Tibial nerve (tissue), 4 donors: ENCODE measurements around the gene BST2. TPM values are rescaled to one million over a fixed set of nuclear protein-coding genes. Genes with fewer than 3 reads are reported as not detected.
"Not testable (repeated sequence)": the region's sequence is repeated elsewhere in the genome, so short reads cannot be mapped to it uniquely, and the experiment has no call there.

Experiments
- DNase-seq, 2 donors: peaks; one replicate each; pipeline ENCODE4 v3.0.0-alpha.2; 2019; ENCODE audit warnings: low spot score in 2 of 2
- H3K27ac ChIP-seq, 4 donors: fragments of 200-600 bp; sonication (generic) in 3 of 4; one replicate each; pipeline ENCODE4 v1.5.1; 2017 to 2019; ENCODE audit warnings: mild to moderate bottlenecking in 1 of 4
- H3K27me3 ChIP-seq, 2 donors: fragments of 200-600 bp; sonication (generic) in 1 of 2; one replicate each; pipeline versions ENCODE4 v1.5.1 to v1.6.0; 2017 to 2019
- H3K36me3 ChIP-seq, 3 donors: fragments of 200-600 bp; sonication (generic); one replicate each; pipeline ENCODE4 v1.5.1; 2018 to 2019
- H3K4me1 ChIP-seq, 4 donors: fragments of 200-600 bp; sonication (generic) in 3 of 4; one replicate each; pipeline ENCODE4 v1.5.1; 2017 to 2019
- H3K4me3 ChIP-seq, 4 donors: fragments of 200-600 bp; sonication (generic) in 3 of 4; one replicate each; pipeline ENCODE4 v1.5.1; 2017 to 2019; ENCODE audit warnings: mild to moderate bottlenecking in 1 of 4, moderate library complexity in 1 of 4
- H3K9me3 ChIP-seq, 4 donors: fragments of 200-600 bp; sonication (generic) in 3 of 4; one replicate each; pipeline ENCODE4 v1.5.1; 2017 to 2019
- EP300 ChIP-seq, 2 donors: sonication (generic); formaldehyde crosslinking; IDR thresholded peaks; one replicate each; pipeline ENCODE4 v1.6.1; 2017; ENCODE audit warnings: antibody characterized with exemption in 2 of 2, mild to moderate bottlenecking in 1 of 2
- POLR2A ChIP-seq, 2 donors: fragments of 450-650 bp; IDR thresholded peaks; one replicate each; pipeline ENCODE4 v1.6.1; 2017; ENCODE audit warnings: antibody characterized with exemption in 2 of 2, mild to moderate bottlenecking in 2 of 2, moderate library complexity in 2 of 2
- WGBS, 2 donors: methylation state at CpG; one replicate each; pipeline ENCODE4 v1.1.5; 2018; 5-methylcytosine and 5-hydroxymethylcytosine counted together
- total RNA-seq, 4 donors: library from RNA; depleted of rRNA; stranded (reverse); fragments of >200 nt; gene quantifications; one replicate each; pipeline ENCODE4 v1.1.0, GENCODE V29; 2016
- TF ChIP-seq, protein P1 (sequence below), 5 experiments: fragments of 200-600 bp in 3 of 5; fragments of 450-650 bp in 2 of 5; sonication (generic) in 3 of 5; IDR thresholded peaks; one replicate each; pipeline ENCODE4 v1.5.1; 2016 to 2019; ENCODE audit warnings: antibody characterized with exemption in 5 of 5, mild to moderate bottlenecking in 3 of 5, moderate library complexity in 2 of 5

BST2 gene
- total RNA-seq, 4 donors from 2014 or later: 71.0 to 77.4 (median 72.2) TPM

DNA sequence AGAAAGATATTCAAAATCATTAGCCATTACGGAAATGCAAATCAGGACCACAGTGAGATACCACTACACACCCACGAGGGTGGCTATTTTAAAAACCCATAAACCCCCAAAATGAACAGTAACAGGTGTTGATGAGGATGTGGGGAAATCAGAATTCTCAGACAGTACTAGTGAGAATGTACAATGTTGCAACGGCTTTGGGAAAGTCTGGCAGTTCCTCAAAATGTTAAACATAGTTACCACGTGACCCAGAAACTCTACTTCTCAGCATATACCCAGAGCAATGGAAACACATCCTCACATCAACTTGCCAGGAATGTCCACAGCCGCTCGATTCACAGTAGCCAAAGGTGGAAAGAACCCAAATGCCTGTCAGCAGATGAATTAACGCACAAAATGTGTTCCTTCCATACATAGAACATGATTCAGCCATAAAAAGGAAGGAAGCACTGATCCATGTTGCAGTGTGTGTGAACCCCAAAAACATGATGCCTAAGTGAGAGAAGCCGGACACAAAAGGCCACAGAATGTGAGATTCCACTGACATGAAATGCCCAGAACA is 35.3 kb downstream of the BST2 start:
- H3K4me1 ChIP-seq: no peaks in the 10 kb centered on the region
- TF ChIP-seq POLR2A (IDR thresholded peaks at IDR 0.05): no peak
- peak in 1 of 2 donors; percentile 63 for TF ChIP-seq EP300 (IDR thresholded peaks at IDR 0.05)
- 43 to 51% methylated on average over 8 of the region's 8 CpGs for WGBS, 2 donors
- H3K4me3 ChIP-seq: no peak overlapping the region
- H3K27me3 ChIP-seq: peaks cover 0 to 6% of the 10 kb centered on the region in 2 donors
- DNase-seq: peak in 1 of 2 donors; percentile 28
- H3K27ac ChIP-seq: no peak overlapping the region
- no peaks in the 10 kb centered on the region for H3K9me3 ChIP-seq
- H3K36me3 ChIP-seq: no peaks in the 10 kb centered on the region

DNA sequence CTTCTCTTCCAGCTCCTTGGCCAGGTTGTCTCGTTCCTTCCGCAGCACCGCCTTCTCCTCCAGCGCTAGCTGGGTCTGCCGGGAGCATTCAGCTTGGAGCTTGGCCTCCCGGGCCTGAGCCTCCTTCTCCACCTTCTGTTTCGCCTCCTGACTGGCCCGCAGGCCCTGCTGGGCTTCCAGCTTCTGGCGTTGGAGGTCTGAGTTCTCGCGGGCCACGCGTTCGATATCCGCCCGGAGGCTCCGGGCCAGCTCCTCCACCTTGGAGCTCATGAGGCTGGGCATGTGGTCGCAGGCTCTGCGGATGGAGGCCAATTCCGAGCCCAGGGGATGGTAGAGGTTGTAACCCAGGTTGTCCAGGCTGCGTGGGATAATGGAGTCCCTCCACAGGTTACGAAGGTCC is 40.1 kb downstream of the BST2 start:
- 91 to 95% methylated on average over 22 of the region's 22 CpGs for WGBS, 2 donors
- DNase-seq: no peak

DNA sequence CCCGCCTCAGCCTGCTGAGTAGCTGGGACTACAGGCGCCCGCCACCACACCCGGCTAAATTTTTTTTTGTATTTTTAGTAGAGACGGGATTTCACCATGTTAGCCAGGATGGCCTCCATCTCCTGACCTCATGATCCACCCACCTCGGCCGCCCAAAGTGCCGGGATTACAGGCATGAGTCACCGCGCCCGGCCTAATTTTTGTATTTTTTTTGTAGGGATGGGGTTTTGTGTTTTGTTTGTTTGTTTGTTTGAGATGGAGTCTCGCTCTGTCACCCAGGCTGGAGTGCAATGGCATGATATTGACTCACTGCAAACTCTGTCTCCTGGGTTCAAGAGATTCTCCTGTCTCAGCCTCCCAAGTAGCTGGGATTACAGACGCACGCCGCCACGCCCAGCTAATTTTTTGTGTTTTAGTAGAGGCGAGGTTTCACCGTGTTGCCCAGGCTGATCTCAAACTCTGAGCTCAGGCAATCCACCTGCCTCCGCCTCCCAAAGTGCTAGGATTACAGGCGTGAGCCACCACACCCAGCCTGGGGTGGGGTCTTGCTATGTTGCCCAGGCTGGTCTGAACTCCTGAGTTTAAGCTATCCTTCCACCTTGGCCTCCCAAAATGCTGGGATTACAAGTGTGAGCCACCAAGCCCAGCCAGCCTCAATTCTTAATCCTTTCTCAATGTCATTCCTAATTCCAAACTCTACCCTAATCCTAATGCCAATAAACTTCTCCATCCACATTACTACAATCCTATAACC is 41.4 kb downstream of the BST2 start:
- DNase-seq, H3K36me3 ChIP-seq, H3K27ac ChIP-seq, H3K27me3 ChIP-seq, H3K9me3 ChIP-seq, H3K4me1 ChIP-seq, H3K4me3 ChIP-seq: not testable (repeated sequence)
- 88 to 89% methylated on average over 20 of the region's 20 CpGs for WGBS, 2 donors

More for the DNA sequence above, 40.1 kb downstream of the BST2 start:
- Histone ChIP-seq H3K27me3 (no peaks in the 10 kb centered on the region), H3K4me1 (no peaks in the 10 kb centered on the region), H3K4me3 (no peak overlapping the region), H3K9me3 (no peaks in the 10 kb centered on the region), H3K36me3 (no peaks in the 10 kb centered on the region), H3K27ac (no peak overlapping the region)
- TF ChIP-seq EP300 (IDR thresholded peaks at IDR 0.05) (no peak), POLR2A (IDR thresholded peaks at IDR 0.05) (no peak)
- TF ChIP-seq, protein P1, sequence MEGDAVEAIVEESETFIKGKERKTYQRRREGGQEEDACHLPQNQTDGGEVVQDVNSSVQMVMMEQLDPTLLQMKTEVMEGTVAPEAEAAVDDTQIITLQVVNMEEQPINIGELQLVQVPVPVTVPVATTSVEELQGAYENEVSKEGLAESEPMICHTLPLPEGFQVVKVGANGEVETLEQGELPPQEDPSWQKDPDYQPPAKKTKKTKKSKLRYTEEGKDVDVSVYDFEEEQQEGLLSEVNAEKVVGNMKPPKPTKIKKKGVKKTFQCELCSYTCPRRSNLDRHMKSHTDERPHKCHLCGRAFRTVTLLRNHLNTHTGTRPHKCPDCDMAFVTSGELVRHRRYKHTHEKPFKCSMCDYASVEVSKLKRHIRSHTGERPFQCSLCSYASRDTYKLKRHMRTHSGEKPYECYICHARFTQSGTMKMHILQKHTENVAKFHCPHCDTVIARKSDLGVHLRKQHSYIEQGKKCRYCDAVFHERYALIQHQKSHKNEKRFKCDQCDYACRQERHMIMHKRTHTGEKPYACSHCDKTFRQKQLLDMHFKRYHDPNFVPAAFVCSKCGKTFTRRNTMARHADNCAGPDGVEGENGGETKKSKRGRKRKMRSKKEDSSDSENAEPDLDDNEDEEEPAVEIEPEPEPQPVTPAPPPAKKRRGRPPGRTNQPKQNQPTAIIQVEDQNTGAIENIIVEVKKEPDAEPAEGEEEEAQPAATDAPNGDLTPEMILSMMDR (IDR thresholded peaks at IDR 0.05): no peak

DNA sequence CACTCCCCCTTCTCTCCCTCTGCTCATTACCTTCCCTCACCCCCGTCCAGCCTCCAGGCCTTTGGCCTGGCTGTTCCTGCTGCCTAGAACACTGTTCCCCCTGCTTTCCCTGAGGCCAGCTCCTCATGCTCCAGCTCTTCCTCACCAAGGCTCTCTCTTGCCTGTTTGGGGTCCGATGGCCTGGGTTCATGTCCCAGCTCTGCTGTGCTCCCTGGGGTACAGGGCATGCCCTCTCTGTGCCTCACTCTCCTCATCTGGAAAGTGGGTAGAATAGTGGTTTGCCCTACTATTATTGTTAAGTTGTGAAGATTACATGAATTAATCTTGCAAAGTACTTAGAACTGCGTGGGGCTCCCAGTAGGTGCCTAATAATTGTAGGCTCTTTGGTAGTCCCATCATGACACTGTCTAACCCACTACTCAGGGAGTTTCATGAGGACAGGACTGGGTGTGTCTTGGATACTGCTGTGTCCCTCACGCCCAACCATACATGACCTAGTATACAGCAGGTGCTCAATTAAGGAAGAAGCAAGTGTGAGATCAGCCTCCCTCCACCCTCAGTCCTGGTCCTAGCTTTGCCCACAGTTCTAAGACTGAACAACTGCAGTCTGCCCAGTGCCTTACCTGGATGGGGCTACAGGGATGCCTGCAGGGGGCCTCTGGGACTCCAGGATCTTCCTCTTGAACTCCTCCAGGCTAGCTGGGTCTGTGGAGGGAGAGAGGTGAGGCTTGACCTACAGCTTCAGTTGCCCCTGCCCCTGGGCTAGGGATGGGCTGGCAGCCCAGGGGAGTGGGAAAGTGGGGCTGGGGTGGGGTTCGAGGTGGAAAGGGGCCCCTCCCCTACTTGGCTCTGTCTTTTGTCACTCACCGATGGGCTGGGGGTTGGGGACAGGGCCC is 45.3 kb downstream of the BST2 start:
- Histone ChIP-seq H3K27ac (no peak overlapping the region), H3K9me3 (no peaks in the 10 kb centered on the region), H3K4me1 (no peaks in the 10 kb centered on the region), H3K4me3 (no peak overlapping the region), H3K27me3 (no peaks in the 10 kb centered on the region), H3K36me3 (no peaks in the 10 kb centered on the region)
- WGBS, 2 donors: 76 to 77% methylated on average over 6 of the region's 6 CpGs
- DNase-seq: no peak
- no peak for TF ChIP-seq POLR2A (IDR thresholded peaks at IDR 0.05)
- TF ChIP-seq, protein P1 (IDR thresholded peaks at IDR 0.05): no peak
- TF ChIP-seq EP300 (IDR thresholded peaks at IDR 0.05): no peak

DNA sequence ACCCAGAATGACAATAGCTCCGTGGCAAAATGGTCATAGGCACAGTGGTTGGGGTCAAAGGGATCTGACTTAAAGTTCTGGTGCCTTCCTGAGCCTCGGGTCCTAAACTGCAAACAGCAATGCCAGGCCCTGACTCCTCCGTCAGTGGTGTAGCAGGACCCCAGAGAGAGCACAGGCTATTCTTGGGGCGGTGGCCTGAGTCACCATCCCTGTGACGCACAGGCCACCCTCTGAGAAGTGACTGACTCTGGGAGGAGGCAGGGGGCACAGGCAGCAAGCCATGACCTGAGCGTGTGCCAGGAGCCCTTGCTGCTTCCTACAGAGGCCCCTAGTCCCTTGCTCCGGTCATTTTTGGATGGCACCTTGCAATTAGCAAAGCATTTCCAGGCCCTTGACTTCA is 47.0 kb downstream of the BST2 start:
- 41 to 54% methylated on average over 6 of the region's 7 CpGs for WGBS, 2 donors
- DNase-seq: no peak
- H3K27ac ChIP-seq: peak overlapping the region in 2 of 4 donors; percentile 19 to 38

More for the DNA sequence above, 47.0 kb downstream of the BST2 start:
- no peaks in the 10 kb centered on the region for H3K27me3 ChIP-seq
- TF ChIP-seq POLR2A (IDR thresholded peaks at IDR 0.05) (no peak), EP300 (IDR thresholded peaks at IDR 0.05) (peak in 1 of 2 donors; percentile 45)
- TF ChIP-seq, protein P1 (IDR thresholded peaks at IDR 0.05): no peak
- H3K4me1 ChIP-seq: no peaks in the 10 kb centered on the region
- H3K9me3 ChIP-seq: no peaks in the 10 kb centered on the region
- H3K4me3 ChIP-seq: no peak overlapping the region
- H3K36me3 ChIP-seq: no peaks in the 10 kb centered on the region
